ENCODE results near the gene YTHDF2. TPM values are rescaled to one million over a fixed set of nuclear protein-coding genes. Genes with fewer than 3 reads are reported as not detected.

The YTHDF2 gene
- total RNA-seq, 1 experiment from 2014 or later, result 90.6 TPM

GRCh38 chr1:28807046-28807445 is 70.3 kb downstream of the YTHDF2 start:
- no peaks in the 10 kb centered on the region for H3K4me1 ChIP-seq (ENCODE audit: control insufficient read depth in 1 of 2, insufficient read depth in 2 of 2, low read length in 2 of 2)
- CTCF ChIA-PET, result interaction anchor here (1.1 kb wide), 1 partner anchor 70 kb away, joined by 3 read pairs; no protein-coding TSS in a partner anchor
- intact Hi-C loops (cut with micrococcal nuclease), result no loop called here
- POLR2A ChIA-PET, result no interaction called here
- H4K20me1 ChIP-seq (ENCODE audit: insufficient read depth), result no peaks in the 10 kb centered on the region
- H3K9me2 ChIP-seq (ENCODE audit: insufficient read depth), result no peaks in the 10 kb centered on the region
- no peaks in the 10 kb centered on the region for H3K9me3 ChIP-seq (ENCODE audit: control insufficient read depth in 1 of 2, insufficient read depth in 1 of 2, low read depth in 1 of 2, low read length in 2 of 2)
- H3K9ac ChIP-seq (ENCODE audit: low read length), result no peak overlapping the region
- TF ChIP-seq ELF1 (IDR thresholded peaks at IDR 0.05; ENCODE audit: borderline replicate concordance, low read depth) (no peak), CBX3 (IDR thresholded peaks at IDR 0.05; ENCODE audit: low read depth) (no peak), EGR1 (IDR thresholded peaks at IDR 0.05; ENCODE audit: low read depth) (no peak), RAD21 (IDR thresholded peaks at IDR 0.05; ENCODE audit: low read depth) (no peak), SIN3A (IDR thresholded peaks at IDR 0.05; ENCODE audit: low read depth) (no peak), JUND (IDR thresholded peaks at IDR 0.05) (no peak), CEBPB (IDR thresholded peaks at IDR 0.05; ENCODE audit: low read depth) (no peak)
- TF ChIP-seq, protein P1, sequence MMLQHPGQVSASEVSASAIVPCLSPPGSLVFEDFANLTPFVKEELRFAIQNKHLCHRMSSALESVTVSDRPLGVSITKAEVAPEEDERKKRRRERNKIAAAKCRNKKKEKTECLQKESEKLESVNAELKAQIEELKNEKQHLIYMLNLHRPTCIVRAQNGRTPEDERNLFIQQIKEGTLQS (IDR thresholded peaks at IDR 0.05), result no peak
- TF ChIP-seq, protein P2, sequence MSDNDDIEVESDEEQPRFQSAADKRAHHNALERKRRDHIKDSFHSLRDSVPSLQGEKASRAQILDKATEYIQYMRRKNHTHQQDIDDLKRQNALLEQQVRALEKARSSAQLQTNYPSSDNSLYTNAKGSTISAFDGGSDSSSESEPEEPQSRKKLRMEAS (IDR thresholded peaks at IDR 0.05), result no peak
- TF ChIP-seq, protein P3, sequence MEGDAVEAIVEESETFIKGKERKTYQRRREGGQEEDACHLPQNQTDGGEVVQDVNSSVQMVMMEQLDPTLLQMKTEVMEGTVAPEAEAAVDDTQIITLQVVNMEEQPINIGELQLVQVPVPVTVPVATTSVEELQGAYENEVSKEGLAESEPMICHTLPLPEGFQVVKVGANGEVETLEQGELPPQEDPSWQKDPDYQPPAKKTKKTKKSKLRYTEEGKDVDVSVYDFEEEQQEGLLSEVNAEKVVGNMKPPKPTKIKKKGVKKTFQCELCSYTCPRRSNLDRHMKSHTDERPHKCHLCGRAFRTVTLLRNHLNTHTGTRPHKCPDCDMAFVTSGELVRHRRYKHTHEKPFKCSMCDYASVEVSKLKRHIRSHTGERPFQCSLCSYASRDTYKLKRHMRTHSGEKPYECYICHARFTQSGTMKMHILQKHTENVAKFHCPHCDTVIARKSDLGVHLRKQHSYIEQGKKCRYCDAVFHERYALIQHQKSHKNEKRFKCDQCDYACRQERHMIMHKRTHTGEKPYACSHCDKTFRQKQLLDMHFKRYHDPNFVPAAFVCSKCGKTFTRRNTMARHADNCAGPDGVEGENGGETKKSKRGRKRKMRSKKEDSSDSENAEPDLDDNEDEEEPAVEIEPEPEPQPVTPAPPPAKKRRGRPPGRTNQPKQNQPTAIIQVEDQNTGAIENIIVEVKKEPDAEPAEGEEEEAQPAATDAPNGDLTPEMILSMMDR (IDR thresholded peaks at IDR 0.05 in 2 of 3, conservative IDR thresholded peaks at IDR 0.05 in 1 of 3; ENCODE audit: borderline replicate concordance in 1 of 3, insufficient read depth in 1 of 3, low read depth in 2 of 3, low read length in 2 of 3), result no peak
- no peak overlapping the region for H2AFZ ChIP-seq (ENCODE audit: low read depth, low read length, poor library complexity, severe bottlenecking)
- BruUV-seq (replicated peaks), result no TSS peak
- DNase-seq (ENCODE audit: low read depth, low spot score) (no peak), ATAC-seq (no peak)
- H3K4me3 ChIP-seq (replicated peaks in 1 of 2; ENCODE audit: low read depth in 1 of 2, low read length in 2 of 2), result no peak overlapping the region
- RAD21 ChIA-PET (ENCODE audit: low non-redundant PET in 1 of 2, low total read pairs in 2 of 2, uncharacterized antibody in 2 of 2, unreplicated experiment in 2 of 2), result no interaction called here
- no peaks in the 10 kb centered on the region for H3K79me2 ChIP-seq (ENCODE audit: insufficient read depth, low read length)
- 0 out of 2 replicates have a peak, but pooled peaks cover 4% of the 10 kb centered on the region for H3K27me3 ChIP-seq (ENCODE audit: insufficient read depth, low read length)
- H3K27ac ChIP-seq (ENCODE audit: low read depth, low read length), result no peak overlapping the region
- no peak overlapping the region for H3K4me2 ChIP-seq (ENCODE audit: low read length)
- H3K36me3 ChIP-seq (ENCODE audit: control insufficient read depth in 1 of 2, insufficient read depth in 2 of 2, low read length in 2 of 2), result no peaks in the 10 kb centered on the region
